Esophagus muscularis mucosa (tissue), 4 donors: ENCODE measurements around the gene COMT.

Experiments used
- EP300 ChIP-seq: sonication (generic); formaldehyde crosslinking; IDR thresholded peaks from one replicate; pipeline ENCODE4 v1.6.1; 2017; ENCODE audit warnings: antibody characterized with exemption
- POLR2A ChIP-seq: fragments of 450-650 bp; IDR thresholded peaks from one replicate; pipeline ENCODE4 v1.6.1; 2017; ENCODE audit warnings: antibody characterized with exemption, moderate library complexity, mild to moderate bottlenecking, low read depth
- POLR2AphosphoS5 ChIP-seq, 2 donors: sonication (generic); formaldehyde crosslinking; IDR thresholded peaks; one replicate each; pipeline ENCODE4 v1.6.1; 2017; ENCODE audit warnings: antibody characterized with exemption in 2 of 2
- TF ChIP-seq, protein P1 (sequence below), 3 experiments: fragments of 200-600 bp in 2 of 3; fragments of 450-650 bp in 1 of 3; sonication (generic) in 2 of 3; IDR thresholded peaks; one replicate each; pipeline ENCODE4 v1.5.1; 2017 to 2019; ENCODE audit warnings: antibody characterized with exemption in 3 of 3, mild to moderate bottlenecking in 2 of 3, moderate library complexity in 1 of 3

GRCh38 chr22:19998991-19999820 is 57.6 kb downstream of the COMT start:
- no peak for TF ChIP-seq POLR2A
- TF ChIP-seq, protein P1, sequence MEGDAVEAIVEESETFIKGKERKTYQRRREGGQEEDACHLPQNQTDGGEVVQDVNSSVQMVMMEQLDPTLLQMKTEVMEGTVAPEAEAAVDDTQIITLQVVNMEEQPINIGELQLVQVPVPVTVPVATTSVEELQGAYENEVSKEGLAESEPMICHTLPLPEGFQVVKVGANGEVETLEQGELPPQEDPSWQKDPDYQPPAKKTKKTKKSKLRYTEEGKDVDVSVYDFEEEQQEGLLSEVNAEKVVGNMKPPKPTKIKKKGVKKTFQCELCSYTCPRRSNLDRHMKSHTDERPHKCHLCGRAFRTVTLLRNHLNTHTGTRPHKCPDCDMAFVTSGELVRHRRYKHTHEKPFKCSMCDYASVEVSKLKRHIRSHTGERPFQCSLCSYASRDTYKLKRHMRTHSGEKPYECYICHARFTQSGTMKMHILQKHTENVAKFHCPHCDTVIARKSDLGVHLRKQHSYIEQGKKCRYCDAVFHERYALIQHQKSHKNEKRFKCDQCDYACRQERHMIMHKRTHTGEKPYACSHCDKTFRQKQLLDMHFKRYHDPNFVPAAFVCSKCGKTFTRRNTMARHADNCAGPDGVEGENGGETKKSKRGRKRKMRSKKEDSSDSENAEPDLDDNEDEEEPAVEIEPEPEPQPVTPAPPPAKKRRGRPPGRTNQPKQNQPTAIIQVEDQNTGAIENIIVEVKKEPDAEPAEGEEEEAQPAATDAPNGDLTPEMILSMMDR (IDR thresholded peaks at IDR 0.05), result no peak
- TF ChIP-seq POLR2AphosphoS5 (IDR thresholded peaks at IDR 0.05), result no peak
- TF ChIP-seq EP300, result no peak
